ENCODE results near the gene IMMP1L.

The IMMP1L gene, protein sequence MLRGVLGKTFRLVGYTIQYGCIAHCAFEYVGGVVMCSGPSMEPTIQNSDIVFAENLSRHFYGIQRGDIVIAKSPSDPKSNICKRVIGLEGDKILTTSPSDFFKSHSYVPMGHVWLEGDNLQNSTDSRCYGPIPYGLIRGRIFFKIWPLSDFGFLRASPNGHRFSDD
- 4.5 to 5.9 (median 4.8) reads per million in 3 donors for total RNA-seq

DNA sequence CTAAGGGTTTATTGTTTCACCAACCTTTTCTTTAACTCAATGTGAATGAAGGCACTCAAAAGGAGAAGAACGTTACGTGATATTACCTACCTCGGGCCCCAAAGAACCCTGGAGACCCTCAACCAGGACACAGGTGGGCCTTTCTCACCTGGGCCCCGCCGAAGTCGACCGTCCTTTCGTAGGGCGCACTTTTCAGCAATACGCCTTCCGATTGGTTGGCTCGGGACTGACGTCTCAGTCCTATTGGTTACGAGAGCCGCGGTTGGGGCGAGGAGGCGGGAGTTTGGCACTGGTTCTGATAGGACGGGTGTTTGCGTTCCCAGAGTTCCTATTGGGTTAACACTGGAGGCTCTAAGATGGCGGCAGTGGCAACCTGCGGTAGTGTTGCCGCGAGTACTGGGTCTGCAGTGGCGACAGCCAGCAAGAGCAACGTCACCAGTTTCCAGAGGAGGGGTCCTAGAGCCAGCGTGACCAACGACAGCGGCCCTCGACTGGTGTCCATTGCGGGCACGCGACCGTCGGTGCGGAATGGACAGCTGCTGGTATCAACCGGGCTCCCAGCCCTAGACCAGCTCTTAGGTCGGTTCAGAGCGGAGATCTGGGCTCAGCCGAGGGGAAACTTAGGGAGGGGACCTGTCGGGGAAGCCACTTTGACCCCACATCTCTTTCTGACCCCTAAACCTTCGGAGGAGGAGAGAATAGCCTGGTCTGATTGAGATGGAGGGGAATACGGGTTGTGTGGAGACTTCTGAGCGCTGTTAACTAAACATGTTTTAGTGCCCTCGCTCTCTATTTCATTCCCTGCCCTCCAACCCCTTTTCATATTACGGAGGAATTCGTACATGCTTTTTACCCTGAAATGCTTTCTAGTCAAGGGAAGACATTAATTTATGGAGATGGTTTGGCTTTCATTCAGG lies at the start of gene IMMP1L, which contains the start of gene ELP4:
IMMP1L (minus strand) TSS at position 194 of the 917 bp plus-strand sequence. CDS start 46,346 bp downstream, outside the sequence.
ELP4 (plus strand) TSS at position 339 of the 917 bp plus-strand sequence; CDS start at position 357, 18 bp downstream.
- Histone ChIP-seq H3K4me3 (ENCODE audit: insufficient read depth, low read depth, low read length, poor library complexity, severe bottlenecking) (peak within 1 kb of the TSS; percentile 95), H3K36me3 (ENCODE audit: control insufficient read depth, insufficient read depth, low read length) (no peaks in the 10 kb centered on the region), H3K4me1 (ENCODE audit: control insufficient read depth, insufficient read depth, low read length, poor library complexity, severe bottlenecking) (peaks cover 3% of the 10 kb centered on the region), H3K27me3 (replicated peaks; ENCODE audit: control insufficient read depth, insufficient read depth, low read length, poor library complexity, severe bottlenecking) (no peaks in the 10 kb centered on the region), H3K27ac (ENCODE audit: insufficient read depth, low read length, poor library complexity, severe bottlenecking) (peak within 1 kb of the TSS; percentile 83), H3K9me3 (ENCODE audit: control insufficient read depth, low read length) (no peaks in the 10 kb centered on the region)
- peak; percentile 91 to 95 (median 92) for DNase-seq

GRCh38 chr11:31558001-31558400 lies 48.6 kb upstream of the IMMP1L start:
- H3K36me3 ChIP-seq (ENCODE audit: control insufficient read depth, insufficient read depth, low read length) = no peaks in the 10 kb centered on the region
- H3K9me3 ChIP-seq (ENCODE audit: control insufficient read depth, low read length) = no peaks in the 10 kb centered on the region
- H3K4me3 ChIP-seq (ENCODE audit: insufficient read depth, low read depth, low read length, poor library complexity, severe bottlenecking) = no peak overlapping the region
- DNase-seq = no peak
- H3K27ac ChIP-seq (ENCODE audit: insufficient read depth, low read length, poor library complexity, severe bottlenecking) = no peak overlapping the region
- H3K4me1 ChIP-seq (ENCODE audit: control insufficient read depth, insufficient read depth, low read length, poor library complexity, severe bottlenecking) = no peaks in the 10 kb centered on the region
- no peaks in the 10 kb centered on the region for H3K27me3 ChIP-seq (replicated peaks; ENCODE audit: control insufficient read depth, insufficient read depth, low read length, poor library complexity, severe bottlenecking)

DNA sequence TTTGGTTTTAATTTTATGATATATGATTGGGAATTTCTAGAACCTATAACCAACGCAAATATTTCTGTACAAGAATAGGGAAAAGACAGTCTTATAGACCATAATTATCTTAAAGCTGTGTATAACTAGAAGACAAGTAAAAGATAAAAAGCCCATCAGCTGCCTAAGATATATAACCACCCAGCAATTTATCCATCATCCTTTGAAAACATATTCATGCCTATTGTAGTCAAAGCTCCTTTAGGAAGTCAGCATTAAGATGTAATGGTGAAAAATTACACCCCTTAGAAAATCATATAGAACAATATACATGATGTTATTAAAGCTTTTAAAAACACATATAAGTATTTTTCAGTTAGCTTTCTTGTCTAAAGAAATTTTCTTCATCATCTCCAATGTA lies 46.5 kb upstream of the IMMP1L start:
- H3K27ac ChIP-seq (ENCODE audit: insufficient read depth, low read length, poor library complexity, severe bottlenecking) = no peak overlapping the region
- no peaks in the 10 kb centered on the region for H3K36me3 ChIP-seq (ENCODE audit: control insufficient read depth, insufficient read depth, low read length)
- H3K9me3 ChIP-seq (ENCODE audit: control insufficient read depth, low read length) = no peaks in the 10 kb centered on the region
- no peaks in the 10 kb centered on the region for H3K27me3 ChIP-seq (replicated peaks; ENCODE audit: control insufficient read depth, insufficient read depth, low read length, poor library complexity, severe bottlenecking)
- no peak for DNase-seq
- H3K4me1 ChIP-seq (ENCODE audit: control insufficient read depth, insufficient read depth, low read length, poor library complexity, severe bottlenecking) = no peaks in the 10 kb centered on the region
- no peak overlapping the region for H3K4me3 ChIP-seq (ENCODE audit: insufficient read depth, low read depth, low read length, poor library complexity, severe bottlenecking)

GRCh38 chr11:31542862-31543261 lies 33.4 kb upstream of the IMMP1L start:
- Histone ChIP-seq H3K27ac (ENCODE audit: insufficient read depth, low read length, poor library complexity, severe bottlenecking) (no peak overlapping the region), H3K4me3 (ENCODE audit: insufficient read depth, low read depth, low read length, poor library complexity, severe bottlenecking) (no peak overlapping the region), H3K36me3 (ENCODE audit: control insufficient read depth, insufficient read depth, low read length) (peaks cover 12% of the 10 kb centered on the region), H3K4me1 (ENCODE audit: control insufficient read depth, insufficient read depth, low read length, poor library complexity, severe bottlenecking) (no peaks in the 10 kb centered on the region), H3K27me3 (replicated peaks; ENCODE audit: control insufficient read depth, insufficient read depth, low read length, poor library complexity, severe bottlenecking) (no peaks in the 10 kb centered on the region), H3K9me3 (ENCODE audit: control insufficient read depth, low read length) (no peaks in the 10 kb centered on the region)
- no peak for DNase-seq

GRCh38 chr11:31535479-31535878 lies 26.1 kb upstream of the IMMP1L start:
- Histone ChIP-seq H3K27me3 (replicated peaks; ENCODE audit: control insufficient read depth, insufficient read depth, low read length, poor library complexity, severe bottlenecking) (no peaks in the 10 kb centered on the region), H3K27ac (ENCODE audit: insufficient read depth, low read length, poor library complexity, severe bottlenecking) (no peak overlapping the region), H3K36me3 (ENCODE audit: control insufficient read depth, insufficient read depth, low read length) (no peaks in the 10 kb centered on the region), H3K4me1 (ENCODE audit: control insufficient read depth, insufficient read depth, low read length, poor library complexity, severe bottlenecking) (no peaks in the 10 kb centered on the region), H3K9me3 (ENCODE audit: control insufficient read depth, low read length) (no peaks in the 10 kb centered on the region), H3K4me3 (ENCODE audit: insufficient read depth, low read depth, low read length, poor library complexity, severe bottlenecking) (no peak overlapping the region)
- no peak for DNase-seq

DNA sequence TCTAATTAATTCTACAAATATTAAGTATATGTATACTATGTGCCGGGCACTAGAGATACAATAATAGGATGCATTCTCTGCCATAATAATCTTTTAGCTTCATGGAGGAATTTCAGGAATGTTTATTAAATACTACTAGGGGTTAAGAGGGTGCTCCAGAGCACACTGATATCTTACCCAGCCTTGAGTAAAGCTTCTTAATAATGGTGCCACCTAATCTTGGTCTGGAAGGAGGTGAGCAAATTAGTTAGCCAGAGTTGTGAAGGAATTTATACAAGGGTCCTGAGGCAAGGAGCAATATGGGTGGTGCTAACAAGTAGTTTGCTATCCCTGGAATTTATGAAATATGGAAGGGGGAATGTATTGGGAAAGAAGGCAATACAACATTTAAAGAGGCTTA lies 21.9 kb upstream of the IMMP1L start:
- no peaks in the 10 kb centered on the region for H3K4me1 ChIP-seq (ENCODE audit: control insufficient read depth, insufficient read depth, low read length, poor library complexity, severe bottlenecking)
- no peak for DNase-seq

DNA sequence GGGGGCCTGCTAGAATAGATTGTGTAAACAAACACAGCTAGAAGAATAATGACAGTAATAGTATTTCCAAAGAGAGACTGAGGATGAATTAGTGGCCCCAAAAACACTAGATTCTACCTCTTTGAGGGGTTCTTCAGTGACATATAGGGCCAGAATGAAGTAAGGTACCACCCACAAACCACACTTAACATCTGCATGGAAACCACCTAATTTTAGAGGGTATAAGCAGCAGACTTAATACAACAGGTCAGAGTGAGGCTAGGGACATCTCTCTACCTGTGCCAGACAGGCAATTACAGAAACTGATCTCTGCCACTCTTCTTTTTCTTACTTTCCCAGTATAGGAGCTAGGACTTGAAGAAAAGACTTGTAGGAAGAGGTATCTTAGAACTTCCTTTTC lies 20.3 kb upstream of the IMMP1L start:
- Histone ChIP-seq H3K9me3 (ENCODE audit: control insufficient read depth, low read length) (no peaks in the 10 kb centered on the region), H3K4me3 (ENCODE audit: insufficient read depth, low read depth, low read length, poor library complexity, severe bottlenecking) (no peak overlapping the region), H3K36me3 (ENCODE audit: control insufficient read depth, insufficient read depth, low read length) (no peaks in the 10 kb centered on the region), H3K27me3 (replicated peaks; ENCODE audit: control insufficient read depth, insufficient read depth, low read length, poor library complexity, severe bottlenecking) (no peaks in the 10 kb centered on the region), H3K27ac (ENCODE audit: insufficient read depth, low read length, poor library complexity, severe bottlenecking) (no peak overlapping the region), H3K4me1 (ENCODE audit: control insufficient read depth, insufficient read depth, low read length, poor library complexity, severe bottlenecking) (no peaks in the 10 kb centered on the region)
- DNase-seq = no peak

More for the DNA sequence above, 21.9 kb upstream of the IMMP1L start:
- Histone ChIP-seq H3K36me3 (ENCODE audit: control insufficient read depth, insufficient read depth, low read length) (no peaks in the 10 kb centered on the region), H3K4me3 (ENCODE audit: insufficient read depth, low read depth, low read length, poor library complexity, severe bottlenecking) (no peak overlapping the region), H3K9me3 (ENCODE audit: control insufficient read depth, low read length) (no peaks in the 10 kb centered on the region), H3K27me3 (replicated peaks; ENCODE audit: control insufficient read depth, insufficient read depth, low read length, poor library complexity, severe bottlenecking) (no peaks in the 10 kb centered on the region), H3K27ac (ENCODE audit: insufficient read depth, low read length, poor library complexity, severe bottlenecking) (no peak overlapping the region)

GRCh38 chr11:31529189-31529588 lies 19.8 kb upstream of the IMMP1L start:
- Histone ChIP-seq H3K4me1 (ENCODE audit: control insufficient read depth, insufficient read depth, low read length, poor library complexity, severe bottlenecking) (no peaks in the 10 kb centered on the region), H3K27me3 (replicated peaks; ENCODE audit: control insufficient read depth, insufficient read depth, low read length, poor library complexity, severe bottlenecking) (no peaks in the 10 kb centered on the region), H3K27ac (ENCODE audit: insufficient read depth, low read length, poor library complexity, severe bottlenecking) (no peak overlapping the region), H3K9me3 (ENCODE audit: control insufficient read depth, low read length) (no peaks in the 10 kb centered on the region), H3K4me3 (ENCODE audit: insufficient read depth, low read depth, low read length, poor library complexity, severe bottlenecking) (no peak overlapping the region), H3K36me3 (ENCODE audit: control insufficient read depth, insufficient read depth, low read length) (no peaks in the 10 kb centered on the region)
- no peak for DNase-seq

DNA sequence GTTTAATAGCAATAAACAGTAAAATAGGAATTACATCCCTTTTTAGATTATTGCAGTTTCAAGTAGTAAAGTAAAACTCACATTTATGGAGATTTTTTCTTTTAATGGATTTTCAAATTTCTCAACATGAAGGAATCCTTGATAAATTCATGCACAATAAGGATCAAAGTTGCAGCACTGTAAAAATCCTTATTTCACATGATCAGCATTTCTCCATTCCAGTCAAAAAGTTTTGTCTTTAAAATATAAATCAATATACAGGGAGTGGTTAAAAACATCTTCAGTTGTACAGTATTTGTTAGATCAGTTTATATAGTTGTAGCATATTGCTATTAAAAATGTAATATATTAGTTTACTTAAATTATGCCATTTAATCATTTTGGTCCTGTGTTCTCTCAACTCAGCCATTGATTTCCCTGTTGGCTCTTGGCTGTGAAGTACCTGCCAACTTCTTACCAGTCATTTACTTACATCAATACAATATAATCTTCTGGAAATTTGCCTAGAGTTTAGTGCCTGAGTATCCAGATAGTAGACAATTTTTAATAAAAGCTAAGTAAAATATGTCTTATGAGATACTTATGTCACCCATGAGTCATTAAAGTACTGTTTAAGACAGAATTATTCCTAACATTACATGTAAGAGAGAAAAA lies 12.2 kb upstream of the IMMP1L start:
- Histone ChIP-seq H3K4me1 (ENCODE audit: control insufficient read depth, insufficient read depth, low read length, poor library complexity, severe bottlenecking) (no peaks in the 10 kb centered on the region), H3K27ac (ENCODE audit: insufficient read depth, low read length, poor library complexity, severe bottlenecking) (no peak overlapping the region), H3K9me3 (ENCODE audit: control insufficient read depth, low read length) (no peaks in the 10 kb centered on the region), H3K36me3 (ENCODE audit: control insufficient read depth, insufficient read depth, low read length) (no peaks in the 10 kb centered on the region), H3K4me3 (ENCODE audit: insufficient read depth, low read depth, low read length, poor library complexity, severe bottlenecking) (no peak overlapping the region), H3K27me3 (replicated peaks; ENCODE audit: control insufficient read depth, insufficient read depth, low read length, poor library complexity, severe bottlenecking) (no peaks in the 10 kb centered on the region)
- no peak for DNase-seq

- Histone ChIP-seq H3K9me3 (ENCODE audit: control insufficient read depth, low read length) (no peaks in the 10 kb centered on the region), H3K4me1 (ENCODE audit: control insufficient read depth, insufficient read depth, low read length, poor library complexity, severe bottlenecking) (peaks cover 3% of the 10 kb centered on the region), H3K4me3 (ENCODE audit: insufficient read depth, low read depth, low read length, poor library complexity, severe bottlenecking) (no peak overlapping the region), H3K27me3 (replicated peaks; ENCODE audit: control insufficient read depth, insufficient read depth, low read length, poor library complexity, severe bottlenecking) (no peaks in the 10 kb centered on the region), H3K27ac (ENCODE audit: insufficient read depth, low read length, poor library complexity, severe bottlenecking) (no peak overlapping the region), H3K36me3 (ENCODE audit: control insufficient read depth, insufficient read depth, low read length) (no peaks in the 10 kb centered on the region)
- DNase-seq = no peak
Observed at GRCh38 chr11:31512117-31512516, 2.7 kb upstream of the IMMP1L start.

Measured in effector memory CD4-positive, alpha-beta T cell (primary cell).